HK-2 (cell line): ENCODE data around the gene SNTG2.

ENCODE experiments used
- DNase-seq: peaks from one replicate; pipeline ENCODE4 v3.0.0-alpha.2; 2018; ENCODE audit not compliant: unreplicated experiment

Gene SNTG2

GRCh38 chr2:1234731-1235308, 284.2 kb downstream of the SNTG2 start:
- peak; percentile 68 for DNase-seq

GRCh38 chr2:1235806-1236205, 285.2 kb downstream of the SNTG2 start:
- no peak for DNase-seq

GRCh38 chr2:1236606-1237005, 286.0 kb downstream of the SNTG2 start:
- no peak for DNase-seq

- no peak for DNase-seq
Observed at GRCh38 chr2:1237783-1238182, 287.1 kb downstream of the SNTG2 start.

- DNase-seq: no peak
Observed at GRCh38 chr2:1238598-1239138, 288.0 kb downstream of the SNTG2 start.

GRCh38 chr2:1245193-1245592, 294.5 kb downstream of the SNTG2 start:
- DNase-seq: no peak

GRCh38 chr2:1246239-1246638, 295.6 kb downstream of the SNTG2 start:
- DNase-seq: no peak

GRCh38 chr2:1246991-1247390, 296.3 kb downstream of the SNTG2 start:
- no peak for DNase-seq

GRCh38 chr2:1248187-1248586, 297.5 kb downstream of the SNTG2 start:
- no peak for DNase-seq

GRCh38 chr2:1249897-1250687, 299.4 kb downstream of the SNTG2 start:
- DNase-seq: no peak

- DNase-seq: no peak
Observed at GRCh38 chr2:1251520-1251919, 300.9 kb downstream of the SNTG2 start.

GRCh38 chr2:1253629-1254028, 303.0 kb downstream of the SNTG2 start:
- DNase-seq: no peak

GRCh38 chr2:1254662-1255343, 304.2 kb downstream of the SNTG2 start:
- no peak for DNase-seq

- no peak for DNase-seq
Observed at GRCh38 chr2:1256632-1257324, 306.1 kb downstream of the SNTG2 start.

- no peak for DNase-seq
Observed at GRCh38 chr2:1257334-1257733, 306.7 kb downstream of the SNTG2 start.

- no peak for DNase-seq
Observed at GRCh38 chr2:1259746-1260145, 309.1 kb downstream of the SNTG2 start.

GRCh38 chr2:1262609-1263008, 312.0 kb downstream of the SNTG2 start:
- DNase-seq: no peak

GRCh38 chr2:1265454-1265853, 314.8 kb downstream of the SNTG2 start:
- no peak for DNase-seq

GRCh38 chr2:1266351-1266750, 315.7 kb downstream of the SNTG2 start:
- peak; percentile 7 for DNase-seq

GRCh38 chr2:1268034-1268433, 317.4 kb downstream of the SNTG2 start:
- no peak for DNase-seq

- no peak for DNase-seq
Observed at GRCh38 chr2:1269812-1270211, 319.2 kb downstream of the SNTG2 start.

GRCh38 chr2:1272835-1273234, 322.2 kb downstream of the SNTG2 start:
- DNase-seq: no peak
